HL-60 (cell line): ENCODE measurements around the gene TNRC6A.

ENCODE experiments used
- CTCF ChIP-seq: IDR thresholded peaks from one replicate; pipeline ENCODE4 v1.5.1; 2011; ENCODE audit warnings: low read length, control low read depth, inconsistent platforms; ENCODE audit not compliant: insufficient read depth
- GABPA ChIP-seq: IDR thresholded peaks from 2 replicates; pipeline ENCODE4 v1.6.1; 2012; ENCODE audit warnings: low read depth
- POLR2AphosphoS5 ChIP-seq: IDR thresholded peaks from 2 replicates; pipeline ENCODE4 v1.6.1; 2012; ENCODE audit warnings: low read depth
- REST ChIP-seq: IDR thresholded peaks from 2 replicates; pipeline ENCODE4 v1.6.1; 2012; ENCODE audit warnings: low read depth; ENCODE audit not compliant: insufficient replicate concordance
- SPI1 ChIP-seq: IDR thresholded peaks from 2 replicates; pipeline ENCODE4 v1.6.1; 2012; ENCODE audit warnings: low read depth, mild to moderate bottlenecking, borderline replicate concordance

- TF ChIP-seq POLR2AphosphoS5: no peak
- TF ChIP-seq CTCF: no peak
- no peak for TF ChIP-seq SPI1
- no peak for TF ChIP-seq REST
- TF ChIP-seq GABPA: no peak
These were observed 36.6 kb downstream of the TNRC6A start for GRCh38 chr16:24766057-24766456.
